Endothelial cell of hepatic sinusoid (primary cell): Measurements from ENCODE around the gene NOPCHAP1.

Source experiments
- in situ Hi-C: cut with HindIII; loops from 2 replicates; pipeline ENCODE4 v1.10.0; 2017; ENCODE audit warnings: low sequenced_read_pairs

NOPCHAP1 gene

GRCh38 chr12:105018012-105018411 lies 31.9 kb downstream of the NOPCHAP1 start:
- in situ Hi-C loops: no loop called here

- in situ Hi-C loops: no loop called here
Observed at GRCh38 chr12:105018776-105019175, 32.7 kb downstream of the NOPCHAP1 start.

DNA sequence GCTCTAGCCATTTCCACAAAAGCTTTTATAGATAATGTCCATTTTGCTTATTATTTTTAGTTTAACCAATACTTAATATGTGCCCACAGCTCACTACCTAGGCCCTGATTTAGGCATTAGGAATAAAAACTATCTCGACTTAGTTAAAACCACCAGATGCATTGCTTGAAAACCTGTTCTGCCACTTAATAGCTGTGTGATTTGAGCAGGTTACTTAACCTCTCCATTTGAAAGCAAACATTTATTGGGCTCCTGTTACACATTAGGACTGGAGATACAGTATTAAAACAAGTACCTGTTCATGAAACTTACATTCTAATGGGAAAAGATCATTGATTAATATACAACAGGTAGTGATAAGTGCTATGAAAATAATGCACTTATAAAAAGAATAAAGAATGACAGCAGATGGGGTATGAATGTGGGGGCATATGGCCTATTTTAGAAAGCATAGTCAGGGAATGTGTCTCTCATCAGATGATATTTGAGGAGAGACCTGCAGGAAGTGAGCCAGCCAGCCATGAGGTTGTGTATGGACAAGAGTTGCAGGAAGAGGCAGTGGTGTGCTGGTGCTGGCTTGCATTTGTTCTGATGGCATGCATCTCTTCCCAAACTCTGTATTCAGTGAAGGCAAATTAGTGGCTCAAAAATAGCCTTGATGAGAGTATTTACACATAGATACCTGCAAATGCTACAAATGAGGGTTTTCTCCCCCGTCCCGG lies 34.3 kb downstream of the NOPCHAP1 start:
- in situ Hi-C loops: no loop called here

DNA sequence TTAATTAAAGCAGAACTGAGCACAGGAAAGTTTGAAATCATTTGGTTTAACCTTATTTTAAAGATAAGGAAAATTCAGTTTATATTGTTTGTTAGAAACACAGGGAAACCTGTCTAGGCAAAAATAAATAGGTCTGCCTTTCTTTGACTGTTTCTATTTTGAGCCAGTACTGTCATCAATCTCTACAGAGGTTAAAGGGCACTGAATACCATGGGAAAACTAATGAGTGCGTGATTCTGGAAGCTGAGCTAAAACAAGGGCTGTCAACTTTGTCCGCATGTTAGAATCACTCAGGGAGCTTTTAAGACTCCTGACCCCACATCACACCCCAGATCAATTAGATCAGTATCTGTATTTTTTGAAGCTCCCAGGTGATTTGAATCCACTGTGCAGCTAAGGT lies 38.8 kb downstream of the NOPCHAP1 start:
- in situ Hi-C loops: no loop called here

DNA sequence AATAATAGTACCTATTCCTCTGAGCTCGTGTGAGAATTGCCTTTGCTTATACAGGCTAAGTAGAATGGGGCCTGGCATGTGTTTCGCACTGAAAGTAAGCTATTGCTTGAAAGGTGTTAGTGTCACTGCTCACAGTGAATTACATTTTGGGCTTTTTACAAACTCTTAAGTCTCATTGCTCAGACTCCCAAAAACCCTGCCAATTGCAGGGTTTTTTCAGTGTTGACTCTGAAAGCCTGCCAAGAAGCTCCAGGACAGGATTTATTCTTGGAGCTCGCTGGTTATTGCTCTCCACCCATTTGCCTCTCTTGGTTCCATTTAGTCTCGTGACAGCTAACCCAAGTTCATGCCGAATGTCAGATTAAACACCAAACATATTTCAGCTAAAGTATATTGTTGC lies 39.8 kb downstream of the NOPCHAP1 start:
- in situ Hi-C loops: no loop called here

DNA sequence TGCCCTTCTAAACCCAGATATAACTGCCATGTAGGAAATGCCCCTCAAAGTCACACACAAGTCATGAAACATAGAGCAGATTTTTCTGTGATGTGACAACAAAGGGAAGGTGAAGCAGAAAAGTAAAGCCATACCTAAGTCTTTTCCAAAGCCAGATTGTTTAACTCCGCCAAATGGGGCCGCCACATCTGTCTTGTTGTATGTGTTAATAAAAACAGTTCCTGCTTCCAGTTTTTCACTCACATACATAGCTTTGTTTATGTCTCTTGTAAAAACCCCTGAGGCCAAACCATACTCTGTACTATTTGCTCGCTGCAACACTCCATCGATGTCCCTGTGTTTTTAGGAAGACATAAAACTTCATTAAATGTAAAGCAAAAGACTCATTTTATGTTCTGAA lies 40.3 kb downstream of the NOPCHAP1 start:
- in situ Hi-C loops: no loop called here

DNA sequence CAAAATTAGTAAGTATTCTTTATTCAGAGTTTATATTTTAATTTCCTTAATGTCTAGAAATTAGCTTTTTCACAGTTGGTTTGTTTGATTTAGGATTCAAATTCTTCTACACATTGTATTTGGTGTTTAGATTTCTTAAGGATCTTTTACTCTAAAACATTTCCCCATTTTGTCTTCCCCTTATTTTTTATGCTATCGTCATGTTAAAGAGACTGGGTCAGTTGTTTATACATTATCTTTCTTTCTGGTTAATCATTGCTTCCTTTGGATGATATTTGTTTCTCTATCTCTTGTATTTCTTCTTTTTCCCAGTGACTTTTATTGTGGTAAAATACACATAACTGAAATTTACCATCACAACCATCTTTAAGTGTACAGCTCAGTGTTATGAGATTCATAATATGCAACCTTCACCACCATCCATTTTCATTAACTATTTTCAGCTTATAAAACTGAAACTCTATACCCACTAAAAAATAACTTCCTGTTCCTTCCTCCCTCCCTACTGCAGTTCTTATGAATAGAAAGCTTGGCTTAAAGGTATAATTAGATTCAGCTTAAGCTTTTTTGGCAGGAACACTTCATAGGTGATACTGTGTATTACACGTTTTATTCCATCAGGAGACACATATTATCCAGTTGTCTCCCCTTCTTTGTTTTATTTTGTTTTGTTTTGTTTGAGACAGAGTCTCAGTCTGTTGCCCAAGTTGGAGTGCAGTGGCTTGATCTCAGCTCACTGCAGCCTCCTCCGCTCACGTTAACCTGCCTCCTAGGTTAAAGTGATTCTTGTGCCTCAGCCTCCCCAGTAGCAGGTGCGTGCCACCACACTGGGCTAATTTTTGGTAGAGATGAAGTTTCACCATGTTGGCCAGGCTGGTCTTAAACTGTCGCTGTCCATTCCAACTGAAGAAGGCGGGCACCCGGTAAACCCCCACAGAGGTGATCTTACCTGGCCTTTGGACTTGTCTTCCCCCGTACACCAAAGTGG lies 45.0 kb downstream of the NOPCHAP1 start:
- in situ Hi-C loops: no loop called here

DNA sequence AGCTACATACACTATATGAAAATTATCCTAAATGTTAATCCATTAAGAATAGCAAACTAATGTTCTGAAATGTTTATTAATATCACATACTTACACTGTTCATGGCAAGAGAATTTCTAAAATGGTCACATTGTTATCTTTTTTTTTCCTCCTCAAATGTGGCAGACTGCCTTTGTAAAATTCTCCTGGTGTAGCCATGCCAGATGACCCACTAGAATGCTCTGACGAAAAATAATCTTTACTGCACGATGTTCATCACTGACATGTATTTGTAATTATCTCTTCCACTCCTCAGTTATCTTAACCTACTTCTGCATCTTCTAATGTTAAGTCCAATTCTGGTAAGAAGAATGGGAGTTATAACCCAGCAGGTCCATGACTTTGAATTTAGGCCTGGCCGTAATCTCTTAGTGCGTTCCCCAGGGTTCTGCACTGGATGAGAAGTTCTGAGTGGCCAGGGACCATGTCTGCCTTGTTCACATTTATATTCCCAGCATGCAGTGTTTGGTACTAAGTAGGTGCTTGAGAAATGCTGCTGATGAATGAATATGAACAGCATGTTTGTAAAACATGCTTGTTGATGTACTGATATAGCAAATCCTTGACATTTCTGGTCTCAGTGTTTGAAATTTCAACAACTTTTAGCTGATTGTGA lies 46.7 kb downstream of the NOPCHAP1 start:
- in situ Hi-C loops: no loop called here

DNA sequence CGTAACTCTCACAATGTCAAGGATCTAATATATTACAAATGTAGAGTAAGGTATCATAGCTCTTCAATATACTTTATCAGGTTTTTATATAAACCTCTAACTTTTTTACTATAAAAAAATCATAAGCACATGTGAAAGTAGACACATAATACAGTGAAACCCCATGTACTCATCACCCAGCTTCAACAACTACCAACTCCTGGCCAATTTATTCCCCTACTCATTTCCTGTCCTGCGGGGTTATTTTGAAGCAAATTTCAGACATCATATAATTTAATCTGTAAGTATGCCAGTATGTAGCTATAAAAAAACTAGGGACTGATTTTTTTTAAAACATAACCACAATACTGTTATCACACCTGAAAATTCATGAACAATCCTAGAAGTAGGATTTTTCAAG lies 47.7 kb downstream of the NOPCHAP1 start:
- in situ Hi-C loops: no loop called here
